GM21529 (cell line): ENCODE results near the gene MGAT4A.
"Not testable (repeated sequence)": the region's sequence is repeated elsewhere in the genome, so short reads cannot be mapped to it uniquely, and the experiment has no call there.

Experiments used
- ATAC-seq: cut with Tn5 transposase; IDR thresholded peaks from one replicate; pipeline ENCODE4 v1.9.1; 2021; ENCODE audit not compliant: unreplicated experiment

MGAT4A gene

GRCh38 chr2:98730707-98731040 lies 258 bp downstream of the MGAT4A start:
- ATAC-seq = peak; percentile 42

GRCh38 chr2:98730053-98730706 lies 752 bp downstream of the MGAT4A start:
- peak; percentile 29 for ATAC-seq

DNA sequence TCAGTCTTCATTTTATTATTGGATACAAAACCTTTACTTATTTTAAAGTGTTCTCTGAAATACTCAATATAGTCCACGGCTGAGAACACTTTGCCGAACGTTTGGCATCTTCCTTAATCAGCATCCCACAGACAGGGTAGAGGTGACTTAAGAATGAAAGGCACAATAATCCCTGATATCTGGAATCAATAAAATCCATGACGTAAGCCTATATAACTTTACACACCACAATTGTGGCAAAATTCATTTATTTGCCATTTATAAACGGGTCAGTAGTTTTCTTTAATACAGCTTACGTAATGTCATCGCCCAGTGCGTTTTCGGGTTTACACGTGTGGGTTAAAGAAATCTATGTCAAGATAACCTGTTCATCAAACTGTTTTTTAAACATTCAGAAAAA lies 1.3 kb downstream of the MGAT4A start:
- ATAC-seq = no peak

GRCh38 chr2:98728088-98728718 lies 2.7 kb downstream of the MGAT4A start:
- not testable (repeated sequence) for ATAC-seq

- ATAC-seq = no peak
These were observed 3.4 kb downstream of the MGAT4A start for GRCh38 chr2:98727369-98728087.

DNA sequence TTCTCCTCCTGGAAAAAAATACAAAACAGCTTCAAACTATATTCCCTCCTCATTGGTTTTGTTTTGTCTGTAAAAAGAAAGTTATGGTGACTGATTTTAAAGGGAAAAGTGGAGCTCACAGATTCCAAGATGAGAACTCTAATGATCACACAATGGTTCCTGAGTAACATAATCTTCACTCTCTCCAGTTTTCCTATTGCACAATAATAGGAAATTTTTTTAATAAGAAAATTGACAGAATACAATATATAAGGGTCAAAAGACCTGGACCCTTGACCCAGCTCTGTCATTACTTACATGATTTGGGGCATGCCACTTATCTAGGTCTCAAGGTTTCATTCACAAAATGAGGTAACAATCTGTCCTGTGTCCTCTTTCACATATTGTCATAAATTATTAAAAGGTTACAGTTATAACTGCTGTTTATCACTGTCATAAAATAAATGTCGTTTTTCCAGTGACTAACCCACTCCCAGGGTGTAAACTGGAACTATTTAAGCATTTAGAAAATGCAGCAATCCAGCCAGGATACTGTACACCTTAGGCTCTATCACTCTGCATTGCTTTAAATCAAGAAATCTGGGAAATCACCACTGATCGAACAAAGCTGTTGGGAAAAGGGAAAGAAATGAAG lies 4.1 kb downstream of the MGAT4A start:
- no peak for ATAC-seq

DNA sequence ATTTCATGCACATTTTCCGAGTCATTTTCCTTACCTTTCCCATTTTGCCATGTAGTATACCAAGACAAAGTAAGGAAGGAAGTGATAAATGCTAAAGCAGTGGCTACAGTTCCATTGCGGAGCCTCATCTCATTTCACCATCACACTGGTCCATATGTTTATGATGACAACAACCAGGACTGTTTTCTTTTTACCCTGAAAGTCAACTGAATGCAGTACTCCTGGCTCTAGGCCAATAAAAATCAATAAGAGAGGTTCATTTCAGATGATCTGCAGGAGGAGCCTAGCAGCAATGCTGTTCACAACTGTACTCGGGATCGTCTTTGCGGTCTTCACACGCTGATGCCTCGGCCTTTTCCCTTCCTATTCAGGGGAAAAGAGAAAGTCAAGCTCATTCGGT lies 4.7 kb downstream of the MGAT4A start:
- ATAC-seq = no peak

- no peak for ATAC-seq
These were observed 10.6 kb downstream of the MGAT4A start for GRCh38 chr2:98720286-98720685.

DNA sequence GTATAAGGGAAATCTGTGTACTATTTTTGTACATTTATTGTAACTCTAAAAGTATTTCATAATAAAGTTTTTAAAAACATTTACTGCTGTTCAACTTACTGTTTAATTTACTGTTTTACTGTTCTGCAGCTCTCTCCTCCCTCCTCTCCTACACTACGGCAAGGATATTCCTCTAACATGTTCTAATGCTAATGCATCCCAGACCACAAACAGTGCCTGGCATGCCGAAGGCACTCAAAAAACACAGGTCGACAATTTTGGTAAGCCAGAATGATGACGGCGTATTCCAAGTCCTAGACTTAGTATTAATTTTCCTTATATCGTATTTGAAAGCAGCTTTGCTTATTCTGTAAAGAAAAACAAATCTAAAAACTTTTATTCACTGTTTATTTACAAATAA lies 13.3 kb downstream of the MGAT4A start:
- no peak for ATAC-seq

GRCh38 chr2:98716786-98717185 lies 14.1 kb downstream of the MGAT4A start:
- no peak for ATAC-seq

DNA sequence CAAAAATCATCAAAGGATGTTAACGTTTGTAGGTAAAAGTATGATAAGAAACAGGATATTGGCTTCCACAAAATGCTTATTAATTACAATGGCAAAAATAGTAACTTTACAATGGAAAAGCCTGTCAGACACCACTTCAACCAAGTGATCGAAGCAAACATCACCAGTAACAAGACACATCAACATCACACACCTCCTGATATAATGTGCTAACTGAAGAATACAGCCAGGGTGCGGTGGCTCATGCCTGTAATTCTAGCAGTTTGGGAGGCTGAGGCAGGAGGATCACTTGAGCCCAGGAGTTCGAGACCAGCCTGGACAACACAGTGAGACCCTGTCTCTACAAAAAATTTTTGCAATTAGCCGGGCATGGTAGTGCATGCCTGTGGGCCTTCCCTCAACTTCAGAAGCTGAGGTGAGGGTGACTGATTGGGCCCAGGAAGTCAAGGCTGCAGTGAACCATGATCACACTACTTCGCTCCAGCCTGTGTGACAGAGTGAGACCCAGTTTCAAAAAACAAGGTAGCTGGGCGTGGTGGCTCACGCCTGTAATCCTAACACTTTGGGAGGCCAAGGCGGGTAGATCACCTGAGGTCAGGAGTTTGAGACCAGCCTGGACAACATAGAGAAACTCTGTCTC lies 15.0 kb downstream of the MGAT4A start:
- no peak for ATAC-seq

DNA sequence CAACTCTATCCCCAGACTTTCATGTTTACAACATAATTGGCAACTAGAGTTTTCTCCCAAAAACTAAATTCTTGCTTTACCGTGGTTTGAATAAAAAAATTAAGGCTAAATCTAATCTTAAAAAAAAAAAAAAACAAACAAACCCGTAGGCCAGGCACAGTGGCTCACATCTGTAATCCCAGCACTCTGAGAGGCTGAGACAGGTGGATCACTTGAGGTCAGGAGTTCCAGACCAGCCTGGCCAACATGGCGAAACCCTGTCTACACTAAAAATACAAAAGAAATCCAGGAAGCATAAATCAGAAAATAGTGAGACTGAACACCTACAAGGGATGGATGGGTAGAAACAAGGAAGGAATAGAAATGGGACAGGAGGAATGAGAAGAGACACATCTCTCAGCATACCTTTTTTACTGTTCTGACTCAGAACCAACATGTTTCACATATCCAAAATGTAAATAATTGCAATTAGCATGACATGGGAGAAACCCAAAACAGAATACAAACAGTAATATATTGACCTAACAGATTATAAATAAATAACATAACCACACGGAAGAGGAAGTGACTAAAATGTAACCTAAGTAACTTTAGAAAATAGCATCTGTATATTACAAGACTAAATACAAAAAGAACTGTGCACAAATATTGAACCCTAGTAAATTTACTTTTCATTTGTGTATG lies 17.5 kb downstream of the MGAT4A start:
- peak; percentile 83 for ATAC-seq

DNA sequence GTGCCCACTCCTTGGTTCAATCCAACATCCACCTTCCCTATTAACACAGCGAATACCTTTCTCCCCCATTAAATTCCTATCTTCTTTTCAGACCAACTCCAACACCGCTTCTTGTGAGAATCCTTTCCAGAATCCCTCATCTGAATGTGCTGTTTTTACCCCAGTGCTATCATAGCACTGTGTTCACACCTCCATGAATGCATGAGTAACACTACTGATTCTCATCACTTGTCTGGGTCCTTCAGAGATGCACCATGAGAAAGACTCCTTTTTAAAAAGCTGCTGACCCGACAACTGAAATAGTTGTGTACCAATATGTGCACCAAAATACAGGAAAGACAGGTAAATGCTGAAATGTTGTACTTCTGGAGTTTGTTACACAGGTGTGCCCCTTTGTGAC lies 18.8 kb downstream of the MGAT4A start:
- ATAC-seq = no peak

DNA sequence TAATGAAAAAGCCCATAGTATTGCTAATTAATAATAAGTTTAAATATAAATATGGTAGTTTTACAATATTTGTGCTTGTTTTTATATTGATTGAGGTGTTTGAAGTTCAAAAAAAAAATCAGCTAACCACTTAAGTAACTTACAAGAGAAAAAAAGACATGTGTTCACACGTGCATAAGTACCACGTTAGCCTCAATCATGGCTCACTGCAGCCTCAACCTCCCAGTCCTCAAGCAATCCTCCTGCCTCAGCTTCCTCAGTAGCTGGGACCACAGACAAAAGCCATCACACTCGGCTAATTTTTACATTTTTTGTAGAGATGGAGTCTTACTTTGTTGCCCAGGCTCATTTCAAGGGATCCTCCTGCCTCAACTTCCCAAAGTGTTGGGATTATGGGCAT lies 19.4 kb downstream of the MGAT4A start:
- no peak for ATAC-seq

DNA sequence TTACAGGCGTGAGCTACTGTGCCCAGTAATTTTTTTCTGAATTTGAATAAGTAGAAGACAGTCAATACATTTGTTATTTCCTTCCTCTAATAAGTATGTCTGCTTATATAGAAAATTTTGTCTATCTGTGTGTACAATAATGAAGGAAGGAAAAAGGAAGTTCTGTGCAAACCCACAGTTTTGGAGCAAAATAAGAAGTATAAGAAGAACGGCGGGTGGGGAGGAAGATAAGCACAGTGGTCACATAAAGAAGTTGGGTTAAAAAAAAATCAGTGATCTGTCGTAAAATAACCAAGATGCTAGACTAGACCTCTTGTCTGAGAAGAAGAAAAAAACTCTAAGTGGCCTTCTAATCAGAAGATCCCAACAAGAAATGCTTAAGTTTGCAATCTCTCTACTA lies 20.2 kb downstream of the MGAT4A start:
- ATAC-seq = no peak

- no peak for ATAC-seq
These were observed 21.4 kb downstream of the MGAT4A start for GRCh38 chr2:98709535-98709934.

GRCh38 chr2:98708396-98709186 lies 22.3 kb downstream of the MGAT4A start:
- no peak for ATAC-seq

DNA sequence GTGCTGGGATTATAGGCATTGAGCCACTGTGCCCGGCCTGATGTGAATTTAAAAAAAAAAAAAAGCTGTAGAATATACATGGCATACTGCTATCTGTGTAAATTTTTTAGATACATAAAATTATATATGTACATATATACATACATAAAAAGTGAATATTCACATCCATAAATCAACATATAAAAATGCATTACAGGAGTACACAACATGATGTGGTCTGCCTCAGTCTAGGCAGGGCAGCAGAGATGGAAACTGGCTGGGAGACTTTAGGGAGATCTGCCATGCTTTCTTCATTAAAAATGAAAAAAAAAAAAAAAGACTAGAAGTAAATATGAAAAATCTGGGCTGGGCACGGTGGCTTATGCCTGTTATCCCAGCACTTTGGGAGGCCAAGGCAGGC lies 24.3 kb downstream of the MGAT4A start:
- no peak for ATAC-seq

- no peak for ATAC-seq
These were observed 25.7 kb downstream of the MGAT4A start for GRCh38 chr2:98705333-98705617.
